Mammary epithelial cell (primary cell): ENCODE measurements around the gene KCND3.

Experiments used
- EZH2 ChIP-seq: IDR thresholded peaks from 2 replicates; pipeline ENCODE4 v1.6.1; 2012; ENCODE audit warnings: low read length, inconsistent platforms, borderline replicate concordance
- TF ChIP-seq, protein P1 (sequence below), 2 donors: IDR thresholded peaks in 1 of 2; conservative IDR thresholded peaks in 1 of 2; 2 replicates each; pipeline ENCODE4 v1.5.1; 2011 to 2012; ENCODE audit warnings: inconsistent platforms in 2 of 2, low read length in 2 of 2, mild to moderate bottlenecking in 2 of 2, control low read depth in 1 of 2, low read depth in 1 of 2; ENCODE audit not compliant: insufficient read depth in 1 of 2; ENCODE audit errors: extremely low read depth in 1 of 2

DNA sequence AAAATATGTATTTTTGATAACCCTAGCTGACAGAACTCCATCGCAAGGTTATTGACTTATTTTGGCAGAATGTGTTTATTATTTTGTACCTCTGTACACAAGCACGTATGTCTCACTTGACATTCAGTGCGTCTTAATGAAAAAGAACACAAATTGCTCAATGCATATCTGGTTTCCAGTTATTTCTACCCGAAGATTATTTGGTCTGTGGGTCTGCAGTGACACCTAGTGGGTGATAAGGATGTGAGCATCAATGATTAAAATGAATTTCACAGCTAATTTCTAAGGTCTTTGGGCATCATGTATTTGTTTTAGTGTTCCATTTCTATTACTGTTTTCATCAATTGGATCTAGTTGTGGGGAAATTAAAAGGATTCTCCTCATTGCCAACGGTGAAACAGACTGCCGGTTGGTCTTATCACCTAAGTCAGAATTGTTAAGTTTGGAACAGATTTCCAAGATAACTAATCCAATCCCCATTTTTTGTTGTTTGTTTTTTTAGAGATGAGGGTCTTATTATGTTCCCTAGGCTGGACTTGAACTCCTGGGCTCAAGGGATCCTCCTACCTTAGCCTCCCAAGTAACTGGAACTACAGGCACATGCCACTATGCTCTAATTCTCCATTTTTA, 219.8 kb downstream of the KCND3 start:
- TF ChIP-seq, protein P1, sequence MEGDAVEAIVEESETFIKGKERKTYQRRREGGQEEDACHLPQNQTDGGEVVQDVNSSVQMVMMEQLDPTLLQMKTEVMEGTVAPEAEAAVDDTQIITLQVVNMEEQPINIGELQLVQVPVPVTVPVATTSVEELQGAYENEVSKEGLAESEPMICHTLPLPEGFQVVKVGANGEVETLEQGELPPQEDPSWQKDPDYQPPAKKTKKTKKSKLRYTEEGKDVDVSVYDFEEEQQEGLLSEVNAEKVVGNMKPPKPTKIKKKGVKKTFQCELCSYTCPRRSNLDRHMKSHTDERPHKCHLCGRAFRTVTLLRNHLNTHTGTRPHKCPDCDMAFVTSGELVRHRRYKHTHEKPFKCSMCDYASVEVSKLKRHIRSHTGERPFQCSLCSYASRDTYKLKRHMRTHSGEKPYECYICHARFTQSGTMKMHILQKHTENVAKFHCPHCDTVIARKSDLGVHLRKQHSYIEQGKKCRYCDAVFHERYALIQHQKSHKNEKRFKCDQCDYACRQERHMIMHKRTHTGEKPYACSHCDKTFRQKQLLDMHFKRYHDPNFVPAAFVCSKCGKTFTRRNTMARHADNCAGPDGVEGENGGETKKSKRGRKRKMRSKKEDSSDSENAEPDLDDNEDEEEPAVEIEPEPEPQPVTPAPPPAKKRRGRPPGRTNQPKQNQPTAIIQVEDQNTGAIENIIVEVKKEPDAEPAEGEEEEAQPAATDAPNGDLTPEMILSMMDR (conservative IDR thresholded peaks at IDR 0.05 in 1 of 2, IDR thresholded peaks at IDR 0.05 in 1 of 2; ENCODE audit: extremely low read depth in 1 of 2, insufficient read depth in 1 of 2, low read depth in 1 of 2, low read length in 2 of 2) = peak; percentile 74 to 84
- TF ChIP-seq EZH2 = no peak
